Liver (tissue), 9 donors: ENCODE results near the gene SLC24A4. TPM values are rescaled to one million over a fixed set of nuclear protein-coding genes. Genes with fewer than 3 reads are reported as not detected.

Source experiments
- DNase-seq: peaks from one replicate; pipeline ENCODE4 v3.0.0-alpha.2; 2017; ENCODE audit warnings: low spot score
- H3K27ac ChIP-seq, 2 donors: one replicate each; pipeline ENCODE4 v1.7.0; 2013; ENCODE audit warnings: inconsistent platforms in 2 of 2, low read length in 2 of 2, control low read depth in 1 of 2, low read depth in 1 of 2, mild to moderate bottlenecking in 1 of 2
- H3K27me3 ChIP-seq, 4 donors: one replicate each; pipeline versions ENCODE4 v1.6.1 to v1.7.0; 2013; ENCODE audit warnings: low read length in 3 of 4, inconsistent platforms in 1 of 4, mild to moderate bottlenecking in 1 of 4, moderate library complexity in 1 of 4; ENCODE audit not compliant: control insufficient read depth in 4 of 4, insufficient read depth in 4 of 4
- H3K36me3 ChIP-seq, 4 donors: one replicate each; pipeline versions ENCODE4 v1.6.1 to v1.7.0; 2013; ENCODE audit warnings: low read length in 3 of 4, mild to moderate bottlenecking in 3 of 4, low read depth in 1 of 4, moderate library complexity in 1 of 4; ENCODE audit not compliant: control insufficient read depth in 4 of 4, insufficient read depth in 3 of 4
- H3K4me1 ChIP-seq, 4 donors: one replicate each; pipeline versions ENCODE4 v1.6.1 to v1.7.0; 2013; ENCODE audit warnings: low read length in 3 of 4, mild to moderate bottlenecking in 3 of 4, moderate library complexity in 1 of 4; ENCODE audit not compliant: control insufficient read depth in 4 of 4, insufficient read depth in 4 of 4
- H3K4me3 ChIP-seq, 3 donors: one replicate each; pipeline versions ENCODE4 v1.6.1 to v1.7.0; 2013; ENCODE audit warnings: low read length in 3 of 3, control low read depth in 1 of 3, low read depth in 1 of 3, mild to moderate bottlenecking in 1 of 3
- H3K9ac ChIP-seq, 2 donors: one replicate each; pipeline ENCODE4 v1.7.0; 2013; ENCODE audit warnings: low read length in 2 of 2, mild to moderate bottlenecking in 2 of 2, moderate library complexity in 2 of 2, control low read depth in 1 of 2, low read depth in 1 of 2
- H3K9me3 ChIP-seq, 4 donors: one replicate each; pipeline versions ENCODE4 v1.6.1 to v1.7.0; 2013; ENCODE audit warnings: low read length in 3 of 4; ENCODE audit not compliant: control insufficient read depth in 4 of 4
- EGR1 ChIP-seq, 2 donors: IDR thresholded peaks; 2 replicates each; pipeline ENCODE4 v1.6.1; 2016 to 2018; ENCODE audit warnings: antibody characterized with exemption in 2 of 2, low read depth in 2 of 2
- FOXA1 ChIP-seq: IDR thresholded peaks from 2 replicates; pipeline ENCODE4 v1.6.1; 2016; ENCODE audit warnings: antibody characterized with exemption
- FOXA2 ChIP-seq: IDR thresholded peaks from 2 replicates; pipeline ENCODE4 v1.6.1; 2016; ENCODE audit warnings: antibody characterized with exemption
- GABPA ChIP-seq, 2 donors: IDR thresholded peaks in 1 of 2; conservative IDR thresholded peaks in 1 of 2; 2 replicates each; pipeline ENCODE4 v1.6.1; 2016; ENCODE audit warnings: antibody characterized with exemption in 2 of 2, mild to moderate bottlenecking in 1 of 2, moderate library complexity in 1 of 2
- HNF4A ChIP-seq, 2 donors: conservative IDR thresholded peaks; 2 replicates each; pipeline ENCODE4 v1.6.1; 2016; ENCODE audit warnings: antibody characterized with exemption in 2 of 2, mild to moderate bottlenecking in 2 of 2
- HNF4G ChIP-seq: IDR thresholded peaks from 2 replicates; pipeline ENCODE4 v1.6.1; 2016; ENCODE audit warnings: antibody characterized with exemption
- JUND ChIP-seq, 2 donors: IDR thresholded peaks; 2 replicates each; pipeline ENCODE4 v1.6.1; 2016; ENCODE audit warnings: antibody characterized with exemption in 2 of 2
- NR2F2 ChIP-seq: IDR thresholded peaks from 2 replicates; pipeline ENCODE4 v1.6.1; 2016; ENCODE audit warnings: antibody characterized with exemption
- RAD21 ChIP-seq, 2 donors: IDR thresholded peaks; 2 replicates each; pipeline ENCODE4 v1.6.1; 2016; ENCODE audit warnings: antibody characterized with exemption in 2 of 2, mild to moderate bottlenecking in 2 of 2
- RXRA ChIP-seq, 2 donors: IDR thresholded peaks; 2 replicates each; pipeline ENCODE4 v1.6.1; 2017 to 2018; ENCODE audit warnings: antibody characterized with exemption in 2 of 2, mild to moderate bottlenecking in 1 of 2
- SP1 ChIP-seq: IDR thresholded peaks from 2 replicates; pipeline ENCODE4 v1.6.1; 2018; ENCODE audit warnings: antibody characterized with exemption, mild to moderate bottlenecking
- TAF1 ChIP-seq: conservative IDR thresholded peaks from 2 replicates; pipeline ENCODE4 v1.6.1; 2016; ENCODE audit warnings: antibody characterized with exemption, mild to moderate bottlenecking
- YY1 ChIP-seq: IDR thresholded peaks from 2 replicates; pipeline ENCODE4 v1.6.1; 2016; ENCODE audit warnings: antibody characterized with exemption, mild to moderate bottlenecking
- WGBS: extraction: QIAGEN DNeasy Blood & Tissue Kit; methylation state at CpG from one replicate; pipeline ENCODE4 v1.1.7; 2013; 5-methylcytosine and 5-hydroxymethylcytosine counted together
- polyA plus RNA-seq, 2 donors: library from polyadenylated mRNA; stranded (reverse) in 1 of 2; unstranded in 1 of 2; fragments of 200-250 nt in 1 of 2; fragments of >200 nt in 1 of 2; fragmentation: Nextera tagmentation in 1 of 2; extraction: Ambion mirVana in 1 of 2; gene quantifications; one replicate each; pipeline versions ENCODE4 v1.2.1 to v1.2.3, GENCODE V29; 2013 to 2015
- total RNA-seq, 2 donors: library from RNA; depleted of rRNA; stranded (reverse); fragments of >200 nt; gene quantifications; one replicate each; pipeline ENCODE4 v1.2.3, GENCODE V29; 2014
- TF ChIP-seq, protein P1 (sequence below): fragments of 150-350 bp; IDR thresholded peaks from 2 replicates; pipeline ENCODE4 v1.5.1; 2017; ENCODE audit warnings: improper control_type of control experiment, low read depth, low read length; ENCODE audit not compliant: missing input control
- TF ChIP-seq, protein P2 (sequence below): IDR thresholded peaks from 2 replicates; pipeline ENCODE4 v1.6.1; 2016; ENCODE audit warnings: antibody characterized with exemption
- TF ChIP-seq, protein P3 (sequence below): IDR thresholded peaks from 2 replicates; pipeline ENCODE4 v1.6.1; 2016; ENCODE audit warnings: antibody characterized with exemption
- TF ChIP-seq, protein P4 (sequence below): IDR thresholded peaks from 2 replicates; pipeline ENCODE4 v1.6.1; 2016; ENCODE audit warnings: antibody characterized with exemption, mild to moderate bottlenecking
- donor health status: healthy.
- donor health status: healthy.
- donor health status: healthy.
- donor health status: healthy.
- donor health status: healthy.

Gene SLC24A4
- total and polyA plus RNA-seq, 4 donors: 0.06 to 0.23 (median 0.12) TPM

DNA sequence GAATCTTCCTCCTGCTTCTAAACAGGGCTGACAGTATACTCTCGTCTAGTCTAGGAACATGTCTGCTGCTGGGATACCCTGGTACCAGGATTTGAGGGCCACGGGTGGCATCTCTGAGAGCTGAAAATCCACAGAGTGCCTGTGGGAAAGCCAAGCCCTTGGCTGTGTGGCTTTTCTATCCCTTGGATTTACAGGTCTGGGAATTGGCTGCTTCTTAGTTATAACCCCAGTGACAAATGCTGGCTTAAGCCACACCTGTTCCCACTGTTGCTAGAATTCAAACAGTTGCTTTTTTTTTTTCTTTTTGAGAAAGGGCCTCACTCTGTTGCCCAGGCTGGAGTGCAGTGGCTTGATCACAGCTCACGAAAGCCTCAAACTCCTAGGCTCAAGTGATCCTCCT, 176.3 kb downstream of the SLC24A4 start (continued):
- TF ChIP-seq, protein P1, sequence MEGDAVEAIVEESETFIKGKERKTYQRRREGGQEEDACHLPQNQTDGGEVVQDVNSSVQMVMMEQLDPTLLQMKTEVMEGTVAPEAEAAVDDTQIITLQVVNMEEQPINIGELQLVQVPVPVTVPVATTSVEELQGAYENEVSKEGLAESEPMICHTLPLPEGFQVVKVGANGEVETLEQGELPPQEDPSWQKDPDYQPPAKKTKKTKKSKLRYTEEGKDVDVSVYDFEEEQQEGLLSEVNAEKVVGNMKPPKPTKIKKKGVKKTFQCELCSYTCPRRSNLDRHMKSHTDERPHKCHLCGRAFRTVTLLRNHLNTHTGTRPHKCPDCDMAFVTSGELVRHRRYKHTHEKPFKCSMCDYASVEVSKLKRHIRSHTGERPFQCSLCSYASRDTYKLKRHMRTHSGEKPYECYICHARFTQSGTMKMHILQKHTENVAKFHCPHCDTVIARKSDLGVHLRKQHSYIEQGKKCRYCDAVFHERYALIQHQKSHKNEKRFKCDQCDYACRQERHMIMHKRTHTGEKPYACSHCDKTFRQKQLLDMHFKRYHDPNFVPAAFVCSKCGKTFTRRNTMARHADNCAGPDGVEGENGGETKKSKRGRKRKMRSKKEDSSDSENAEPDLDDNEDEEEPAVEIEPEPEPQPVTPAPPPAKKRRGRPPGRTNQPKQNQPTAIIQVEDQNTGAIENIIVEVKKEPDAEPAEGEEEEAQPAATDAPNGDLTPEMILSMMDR: no peak
- no peak for TF ChIP-seq EGR1 (IDR thresholded peaks at IDR 0.05; ENCODE audit: low read depth in 2 of 2)
- TF ChIP-seq FOXA1: no peak

DNA sequence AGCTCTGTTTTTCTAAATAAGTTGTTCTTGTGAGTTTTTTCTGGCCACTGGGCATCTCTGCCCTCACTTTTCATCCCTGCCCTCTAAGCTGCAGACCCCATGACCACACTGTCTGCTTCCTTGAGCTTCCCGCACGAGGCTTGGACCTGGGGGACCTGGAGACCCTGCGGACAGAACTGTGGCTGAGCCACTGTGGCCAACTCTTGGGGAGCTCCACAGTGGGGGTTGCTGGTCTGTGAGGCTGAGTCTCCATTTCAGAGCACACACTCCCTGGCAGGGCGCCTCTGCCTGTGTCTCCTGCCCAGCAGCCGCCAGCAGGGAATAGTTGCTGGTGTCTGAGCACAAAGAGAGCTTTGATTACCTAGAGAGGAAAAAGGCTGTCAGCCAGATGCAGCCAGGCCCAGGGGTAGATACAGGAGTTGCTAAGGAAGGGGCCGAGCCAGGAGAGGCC, 177.6 kb downstream of the SLC24A4 start:
- no peaks in the 10 kb centered on the region for H3K36me3 ChIP-seq
- no peaks in the 10 kb centered on the region for H3K9me3 ChIP-seq
- H3K4me3 ChIP-seq: no peak overlapping the region
- no peak overlapping the region for H3K9ac ChIP-seq
- H3K4me1 ChIP-seq: peaks cover 0 to 5% (median 0%) of the 10 kb centered on the region in 4 donors
- H3K27ac ChIP-seq: no peak overlapping the region
- WGBS: 94% methylated on average over 6 of the region's 6 CpGs
- no peak for DNase-seq
- no peak for TF ChIP-seq NR2F2
- TF ChIP-seq RAD21 (IDR thresholded peaks at IDR 0.05): no peak
- TF ChIP-seq HNF4G: no peak
- TF ChIP-seq SP1: no peak
- no peak for TF ChIP-seq RXRA (IDR thresholded peaks at IDR 0.05)
- no peak for TF ChIP-seq HNF4A (conservative IDR thresholded peaks at IDR 0.05)
- TF ChIP-seq TAF1: no peak
- TF ChIP-seq, protein P2, sequence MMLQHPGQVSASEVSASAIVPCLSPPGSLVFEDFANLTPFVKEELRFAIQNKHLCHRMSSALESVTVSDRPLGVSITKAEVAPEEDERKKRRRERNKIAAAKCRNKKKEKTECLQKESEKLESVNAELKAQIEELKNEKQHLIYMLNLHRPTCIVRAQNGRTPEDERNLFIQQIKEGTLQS: no peak
- TF ChIP-seq JUND (IDR thresholded peaks at IDR 0.05): no peak
- TF ChIP-seq, protein P3, sequence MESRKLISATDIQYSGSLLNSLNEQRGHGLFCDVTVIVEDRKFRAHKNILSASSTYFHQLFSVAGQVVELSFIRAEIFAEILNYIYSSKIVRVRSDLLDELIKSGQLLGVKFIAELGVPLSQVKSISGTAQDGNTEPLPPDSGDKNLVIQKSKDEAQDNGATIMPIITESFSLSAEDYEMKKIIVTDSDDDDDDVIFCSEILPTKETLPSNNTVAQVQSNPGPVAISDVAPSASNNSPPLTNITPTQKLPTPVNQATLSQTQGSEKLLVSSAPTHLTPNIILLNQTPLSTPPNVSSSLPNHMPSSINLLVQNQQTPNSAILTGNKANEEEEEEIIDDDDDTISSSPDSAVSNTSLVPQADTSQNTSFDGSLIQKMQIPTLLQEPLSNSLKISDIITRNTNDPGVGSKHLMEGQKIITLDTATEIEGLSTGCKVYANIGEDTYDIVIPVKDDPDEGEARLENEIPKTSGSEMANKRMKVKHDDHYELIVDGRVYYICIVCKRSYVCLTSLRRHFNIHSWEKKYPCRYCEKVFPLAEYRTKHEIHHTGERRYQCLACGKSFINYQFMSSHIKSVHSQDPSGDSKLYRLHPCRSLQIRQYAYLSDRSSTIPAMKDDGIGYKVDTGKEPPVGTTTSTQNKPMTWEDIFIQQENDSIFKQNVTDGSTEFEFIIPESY: no peak
- TF ChIP-seq YY1: no peak
- TF ChIP-seq, protein P4, sequence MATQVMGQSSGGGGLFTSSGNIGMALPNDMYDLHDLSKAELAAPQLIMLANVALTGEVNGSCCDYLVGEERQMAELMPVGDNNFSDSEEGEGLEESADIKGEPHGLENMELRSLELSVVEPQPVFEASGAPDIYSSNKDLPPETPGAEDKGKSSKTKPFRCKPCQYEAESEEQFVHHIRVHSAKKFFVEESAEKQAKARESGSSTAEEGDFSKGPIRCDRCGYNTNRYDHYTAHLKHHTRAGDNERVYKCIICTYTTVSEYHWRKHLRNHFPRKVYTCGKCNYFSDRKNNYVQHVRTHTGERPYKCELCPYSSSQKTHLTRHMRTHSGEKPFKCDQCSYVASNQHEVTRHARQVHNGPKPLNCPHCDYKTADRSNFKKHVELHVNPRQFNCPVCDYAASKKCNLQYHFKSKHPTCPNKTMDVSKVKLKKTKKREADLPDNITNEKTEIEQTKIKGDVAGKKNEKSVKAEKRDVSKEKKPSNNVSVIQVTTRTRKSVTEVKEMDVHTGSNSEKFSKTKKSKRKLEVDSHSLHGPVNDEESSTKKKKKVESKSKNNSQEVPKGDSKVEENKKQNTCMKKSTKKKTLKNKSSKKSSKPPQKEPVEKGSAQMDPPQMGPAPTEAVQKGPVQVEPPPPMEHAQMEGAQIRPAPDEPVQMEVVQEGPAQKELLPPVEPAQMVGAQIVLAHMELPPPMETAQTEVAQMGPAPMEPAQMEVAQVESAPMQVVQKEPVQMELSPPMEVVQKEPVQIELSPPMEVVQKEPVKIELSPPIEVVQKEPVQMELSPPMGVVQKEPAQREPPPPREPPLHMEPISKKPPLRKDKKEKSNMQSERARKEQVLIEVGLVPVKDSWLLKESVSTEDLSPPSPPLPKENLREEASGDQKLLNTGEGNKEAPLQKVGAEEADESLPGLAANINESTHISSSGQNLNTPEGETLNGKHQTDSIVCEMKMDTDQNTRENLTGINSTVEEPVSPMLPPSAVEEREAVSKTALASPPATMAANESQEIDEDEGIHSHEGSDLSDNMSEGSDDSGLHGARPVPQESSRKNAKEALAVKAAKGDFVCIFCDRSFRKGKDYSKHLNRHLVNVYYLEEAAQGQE: no peak
- no peak for TF ChIP-seq FOXA2
- TF ChIP-seq GABPA (IDR thresholded peaks at IDR 0.05 in 1 of 2, conservative IDR thresholded peaks at IDR 0.05 in 1 of 2): no peak
- no peaks in the 10 kb centered on the region for H3K27me3 ChIP-seq
